Measurements from ENCODE around the gene SLC50A1.

The SLC50A1 gene

GRCh38 chr1:155168456-155169210 lies 33.0 kb downstream of the SLC50A1 start:
- in situ Hi-C loops (cut with MboI; ENCODE audit: low sequenced_read_pairs): no loop called here

GRCh38 chr1:155169541-155169940 lies 33.9 kb downstream of the SLC50A1 start:
- in situ Hi-C loops (cut with MboI; ENCODE audit: low sequenced_read_pairs): no loop called here

GRCh38 chr1:155170101-155170785 lies 34.6 kb downstream of the SLC50A1 start:
- in situ Hi-C loops (cut with MboI; ENCODE audit: low sequenced_read_pairs): loop anchor here (5.0 to 10.0 kb wide), 2 partner anchors 78 to 425 kb away; no protein-coding TSS in a partner anchor

GRCh38 chr1:155170806-155171205 lies 35.2 kb downstream of the SLC50A1 start:
- in situ Hi-C loops (cut with MboI; ENCODE audit: low sequenced_read_pairs): loop anchor here (5.0 to 10.0 kb wide), 2 partner anchors 79 to 424 kb away; no protein-coding TSS in a partner anchor

GRCh38 chr1:155171836-155172731 lies 36.4 kb downstream of the SLC50A1 start:
- in situ Hi-C loops (cut with MboI; ENCODE audit: low sequenced_read_pairs): loop anchor here (5.0 to 10.0 kb wide), 2 partner anchors 80 to 423 kb away; no protein-coding TSS in a partner anchor

GRCh38 chr1:155172732-155173477 lies 37.3 kb downstream of the SLC50A1 start, which contains the start of gene KRTCAP2:
Gene KRTCAP2, minus strand, starts transcription at chr1:155173304. Its CDS starts 80 bp downstream, at chr1:155173224.
- in situ Hi-C loops (cut with MboI; ENCODE audit: low sequenced_read_pairs): loop anchor here (5.0 to 10.0 kb wide), 2 partner anchors 81 to 422 kb away; no protein-coding TSS in a partner anchor

- in situ Hi-C loops (cut with MboI; ENCODE audit: low sequenced_read_pairs): loop anchor here (5.0 to 10.0 kb wide), 2 partner anchors 81 to 421 kb away; no protein-coding TSS in a partner anchor
Measured at GRCh38 chr1:155173478-155174323, 38.0 kb downstream of the SLC50A1 start, which contains the start of gene TRIM46. Gene TRIM46, plus strand, starts transcription at chr1:155173849. Its CDS starts 118 bp downstream, at chr1:155173967.

- in situ Hi-C loops (cut with MboI; ENCODE audit: low sequenced_read_pairs): loop anchor here (5.0 to 10.0 kb wide), 2 partner anchors 82 to 420 kb away; no protein-coding TSS in a partner anchor
Measured at GRCh38 chr1:155174324-155175280, 39.0 kb downstream of the SLC50A1 start.

GRCh38 chr1:155175281-155175926 lies 39.8 kb downstream of the SLC50A1 start:
- in situ Hi-C loops (cut with MboI; ENCODE audit: low sequenced_read_pairs): loop anchor here (10.0 kb wide), 1 partner anchor 419 kb away; no protein-coding TSS in a partner anchor

- in situ Hi-C loops (cut with MboI; ENCODE audit: low sequenced_read_pairs): loop anchor here (10.0 kb wide), 1 partner anchor 419 kb away; no protein-coding TSS in a partner anchor
Measured at GRCh38 chr1:155175927-155176371, 40.3 kb downstream of the SLC50A1 start.

- in situ Hi-C loops (cut with MboI; ENCODE audit: low sequenced_read_pairs): loop anchor here (10.0 kb wide), 1 partner anchor 418 kb away; no protein-coding TSS in a partner anchor
Measured at GRCh38 chr1:155176544-155177071, 41.0 kb downstream of the SLC50A1 start.

GRCh38 chr1:155177192-155177917 lies 41.7 kb downstream of the SLC50A1 start:
- in situ Hi-C loops (cut with MboI; ENCODE audit: low sequenced_read_pairs): loop anchor here (10.0 kb wide), 1 partner anchor 417 kb away; no protein-coding TSS in a partner anchor

- in situ Hi-C loops (cut with MboI; ENCODE audit: low sequenced_read_pairs): loop anchor here (10.0 kb wide), 1 partner anchor 417 kb away; no protein-coding TSS in a partner anchor
Measured at GRCh38 chr1:155177918-155178281, 42.2 kb downstream of the SLC50A1 start.

- in situ Hi-C loops (cut with MboI; ENCODE audit: low sequenced_read_pairs): loop anchor here (10.0 kb wide), 1 partner anchor 416 kb away; no protein-coding TSS in a partner anchor
Measured at GRCh38 chr1:155178441-155179111, 42.9 kb downstream of the SLC50A1 start.

Data from HL-60/S4 (cell line).